A673 (cell line): Measurements from ENCODE around the gene EIF1AX.

Experiments used
- EZH2 ChIP-seq: fragments of 200-600 bp; sonication (generic); IDR thresholded peaks from 2 replicates; pipeline ENCODE4 v1.6.1; 2017; ENCODE audit warnings: borderline replicate concordance, low read depth, mild to moderate bottlenecking, mixed read lengths, antibody characterized with exemption, low read length; ENCODE audit not compliant: poor library complexity, severe bottlenecking
- TF ChIP-seq, protein P1 (sequence below): fragments of 300-800, 200-600 bp; sonication (generic); conservative IDR thresholded peaks from 2 replicates; pipeline ENCODE4 v1.5.1; 2017; ENCODE audit warnings: low read depth, mild to moderate bottlenecking, antibody characterized with exemption, low read length, moderate library complexity, mixed read lengths

DNA sequence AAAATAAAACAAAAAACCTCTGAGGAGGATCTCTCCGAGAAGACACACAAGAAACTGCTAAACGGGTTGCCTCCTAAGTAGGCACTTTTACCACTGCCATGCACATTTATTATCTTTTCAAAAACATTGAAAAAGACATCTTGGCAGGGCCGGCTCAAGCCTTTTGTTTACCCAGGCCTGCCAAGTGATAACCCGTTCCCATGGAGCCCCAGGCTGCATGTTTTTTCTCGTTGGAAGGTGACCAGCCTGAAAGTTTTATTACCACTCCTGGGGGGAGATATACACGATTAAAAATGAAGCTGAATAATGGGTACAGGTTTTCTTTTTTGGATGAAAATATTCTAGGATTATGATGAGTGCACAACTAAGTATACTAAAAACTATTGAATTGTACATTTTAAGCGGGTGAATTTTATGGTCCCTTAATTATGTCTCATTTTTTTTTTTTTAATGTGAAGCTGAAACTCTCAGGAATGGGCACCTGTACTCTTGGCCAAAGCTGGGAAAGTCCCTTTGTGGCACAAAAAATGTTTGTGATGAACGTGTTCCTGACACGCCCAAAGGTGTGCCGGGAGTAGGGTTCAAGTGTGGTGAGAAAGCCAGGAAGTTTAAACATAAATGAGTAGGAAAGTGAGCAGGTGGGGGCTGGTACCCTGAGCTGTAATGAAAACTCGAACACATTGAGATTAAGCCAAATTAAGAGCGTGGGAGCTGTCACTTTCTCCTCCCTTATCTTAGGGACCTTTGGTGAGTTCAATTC, 23.4 kb downstream of the EIF1AX start:
- TF ChIP-seq, protein P1, sequence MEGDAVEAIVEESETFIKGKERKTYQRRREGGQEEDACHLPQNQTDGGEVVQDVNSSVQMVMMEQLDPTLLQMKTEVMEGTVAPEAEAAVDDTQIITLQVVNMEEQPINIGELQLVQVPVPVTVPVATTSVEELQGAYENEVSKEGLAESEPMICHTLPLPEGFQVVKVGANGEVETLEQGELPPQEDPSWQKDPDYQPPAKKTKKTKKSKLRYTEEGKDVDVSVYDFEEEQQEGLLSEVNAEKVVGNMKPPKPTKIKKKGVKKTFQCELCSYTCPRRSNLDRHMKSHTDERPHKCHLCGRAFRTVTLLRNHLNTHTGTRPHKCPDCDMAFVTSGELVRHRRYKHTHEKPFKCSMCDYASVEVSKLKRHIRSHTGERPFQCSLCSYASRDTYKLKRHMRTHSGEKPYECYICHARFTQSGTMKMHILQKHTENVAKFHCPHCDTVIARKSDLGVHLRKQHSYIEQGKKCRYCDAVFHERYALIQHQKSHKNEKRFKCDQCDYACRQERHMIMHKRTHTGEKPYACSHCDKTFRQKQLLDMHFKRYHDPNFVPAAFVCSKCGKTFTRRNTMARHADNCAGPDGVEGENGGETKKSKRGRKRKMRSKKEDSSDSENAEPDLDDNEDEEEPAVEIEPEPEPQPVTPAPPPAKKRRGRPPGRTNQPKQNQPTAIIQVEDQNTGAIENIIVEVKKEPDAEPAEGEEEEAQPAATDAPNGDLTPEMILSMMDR, result no peak
- TF ChIP-seq EZH2, result no peak
